Suprapubic skin (tissue), 4 donors: ENCODE results near the gene TANC2. TPM values are rescaled to one million over a fixed set of nuclear protein-coding genes. Genes with fewer than 3 reads are reported as not detected.

Experiments used
- DNase-seq, 2 donors: peaks; one replicate each; pipeline ENCODE4 v3.0.0-alpha.2; 2019; ENCODE audit warnings: low spot score in 2 of 2
- H3K27ac ChIP-seq: fragments of 200-600 bp; sonication (generic); one replicate; pipeline ENCODE4 v1.5.1; 2019
- H3K27me3 ChIP-seq: fragments of 200-600 bp; sonication (generic); one replicate; pipeline ENCODE4 v1.5.1; 2019
- H3K36me3 ChIP-seq: fragments of 200-600 bp; sonication (generic); one replicate; pipeline ENCODE4 v1.5.1; 2019
- H3K4me1 ChIP-seq: fragments of 200-600 bp; sonication (generic); one replicate; pipeline ENCODE4 v1.5.1; 2019
- H3K4me3 ChIP-seq: fragments of 200-600 bp; sonication (generic); one replicate; pipeline ENCODE4 v1.5.1; 2019; ENCODE audit warnings: mild to moderate bottlenecking
- H3K9me3 ChIP-seq: fragments of 200-600 bp; sonication (generic); one replicate; pipeline ENCODE4 v1.5.1; 2019
- EP300 ChIP-seq: sonication (generic); formaldehyde crosslinking; IDR thresholded peaks from one replicate; pipeline ENCODE4 v1.6.1; 2017; ENCODE audit warnings: antibody characterized with exemption
- POLR2A ChIP-seq, 2 donors: fragments of 450-650 bp; IDR thresholded peaks; one replicate each; pipeline ENCODE4 v1.6.1; 2017; ENCODE audit warnings: antibody characterized with exemption in 2 of 2, mild to moderate bottlenecking in 2 of 2, moderate library complexity in 2 of 2
- POLR2AphosphoS5 ChIP-seq, 3 donors: sonication (generic); formaldehyde crosslinking; IDR thresholded peaks; one replicate each; pipeline ENCODE4 v1.6.1; 2017; ENCODE audit warnings: antibody characterized with exemption in 3 of 3
- WGBS: methylation state at CpG from one replicate; pipeline ENCODE4 v1.1.5; 2018; 5-methylcytosine and 5-hydroxymethylcytosine counted together
- total RNA-seq, 4 donors: library from RNA; depleted of rRNA; stranded (reverse); fragments of >200 nt; gene quantifications; one replicate each; pipeline ENCODE4 v1.1.0, GENCODE V29; 2016
- TF ChIP-seq, protein P1 (sequence below), 2 donors: fragments of 200-600 bp in 1 of 2; fragments of 450-650 bp in 1 of 2; sonication (generic) in 1 of 2; IDR thresholded peaks; one replicate each; pipeline ENCODE4 v1.5.1; 2016 to 2019; ENCODE audit warnings: antibody characterized with exemption in 2 of 2, mild to moderate bottlenecking in 1 of 2, moderate library complexity in 1 of 2

The TANC2 gene
- total RNA-seq, 4 donors from 2014 or later = 38.8 to 82.4 (median 50.4) TPM

DNA sequence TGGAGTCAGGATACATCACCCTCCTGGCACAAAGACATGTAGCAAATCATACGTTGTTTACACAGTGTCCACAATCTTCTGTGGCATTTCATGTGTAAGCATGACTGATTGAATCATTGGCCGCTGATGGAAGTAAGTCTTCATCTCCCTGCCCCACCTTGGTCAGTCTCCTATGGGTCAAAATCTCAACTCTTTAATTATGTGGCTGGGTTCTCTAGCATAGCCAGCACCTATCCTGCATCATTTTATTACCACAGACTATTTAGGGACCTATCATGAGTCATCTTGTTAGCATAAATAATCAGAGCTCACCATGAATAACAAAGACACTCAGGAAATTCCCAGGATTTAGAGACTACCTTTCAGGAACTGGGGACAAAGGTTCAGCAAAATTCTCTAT lies 15.9 kb downstream of the TANC2 start:
- Histone ChIP-seq H3K27ac (no peak overlapping the region), H3K36me3 (no peaks in the 10 kb centered on the region), H3K4me1 (no peaks in the 10 kb centered on the region), H3K27me3 (no peaks in the 10 kb centered on the region), H3K9me3 (peaks cover 10% of the 10 kb centered on the region), H3K4me3 (no peak overlapping the region)
- 62% methylated on average over 2 of the region's 2 CpGs for WGBS
- DNase-seq = no peak
- no peak for TF ChIP-seq POLR2A (IDR thresholded peaks at IDR 0.05)
- TF ChIP-seq, protein P1, sequence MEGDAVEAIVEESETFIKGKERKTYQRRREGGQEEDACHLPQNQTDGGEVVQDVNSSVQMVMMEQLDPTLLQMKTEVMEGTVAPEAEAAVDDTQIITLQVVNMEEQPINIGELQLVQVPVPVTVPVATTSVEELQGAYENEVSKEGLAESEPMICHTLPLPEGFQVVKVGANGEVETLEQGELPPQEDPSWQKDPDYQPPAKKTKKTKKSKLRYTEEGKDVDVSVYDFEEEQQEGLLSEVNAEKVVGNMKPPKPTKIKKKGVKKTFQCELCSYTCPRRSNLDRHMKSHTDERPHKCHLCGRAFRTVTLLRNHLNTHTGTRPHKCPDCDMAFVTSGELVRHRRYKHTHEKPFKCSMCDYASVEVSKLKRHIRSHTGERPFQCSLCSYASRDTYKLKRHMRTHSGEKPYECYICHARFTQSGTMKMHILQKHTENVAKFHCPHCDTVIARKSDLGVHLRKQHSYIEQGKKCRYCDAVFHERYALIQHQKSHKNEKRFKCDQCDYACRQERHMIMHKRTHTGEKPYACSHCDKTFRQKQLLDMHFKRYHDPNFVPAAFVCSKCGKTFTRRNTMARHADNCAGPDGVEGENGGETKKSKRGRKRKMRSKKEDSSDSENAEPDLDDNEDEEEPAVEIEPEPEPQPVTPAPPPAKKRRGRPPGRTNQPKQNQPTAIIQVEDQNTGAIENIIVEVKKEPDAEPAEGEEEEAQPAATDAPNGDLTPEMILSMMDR (IDR thresholded peaks at IDR 0.05) = no peak
- TF ChIP-seq EP300 = no peak
- TF ChIP-seq POLR2AphosphoS5 (IDR thresholded peaks at IDR 0.05) = no peak

DNA sequence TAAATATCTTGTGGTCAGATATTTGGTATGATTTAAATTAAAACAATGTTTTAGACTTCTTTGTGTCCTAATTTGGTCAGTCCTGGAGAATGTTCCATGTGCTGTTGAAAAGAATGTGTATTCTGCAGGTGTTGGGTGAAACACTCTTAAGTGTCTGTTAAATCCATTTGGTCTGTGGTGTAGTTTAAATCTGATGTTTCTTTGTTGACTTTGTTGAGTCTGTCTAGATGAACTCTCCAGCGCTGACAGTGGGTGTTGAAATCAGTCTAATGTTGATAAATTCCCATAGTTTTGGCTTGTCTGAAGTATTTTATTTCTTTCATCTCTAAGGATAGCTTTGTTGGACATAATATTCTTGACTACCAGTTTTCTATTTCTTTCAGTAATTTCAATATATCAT lies 18.8 kb downstream of the TANC2 start:
- Histone ChIP-seq H3K4me1 (no peaks in the 10 kb centered on the region), H3K27ac (no peak overlapping the region), H3K36me3 (no peaks in the 10 kb centered on the region), H3K27me3 (no peaks in the 10 kb centered on the region), H3K4me3 (no peak overlapping the region), H3K9me3 (peaks cover 10% of the 10 kb centered on the region)
- 100% methylated on average over 1 of the region's 1 CpG for WGBS
- TF ChIP-seq, protein P1 (IDR thresholded peaks at IDR 0.05) = no peak
- TF ChIP-seq POLR2AphosphoS5 (IDR thresholded peaks at IDR 0.05) (no peak), EP300 (no peak), POLR2A (IDR thresholded peaks at IDR 0.05) (no peak)
- no peak for DNase-seq

DNA sequence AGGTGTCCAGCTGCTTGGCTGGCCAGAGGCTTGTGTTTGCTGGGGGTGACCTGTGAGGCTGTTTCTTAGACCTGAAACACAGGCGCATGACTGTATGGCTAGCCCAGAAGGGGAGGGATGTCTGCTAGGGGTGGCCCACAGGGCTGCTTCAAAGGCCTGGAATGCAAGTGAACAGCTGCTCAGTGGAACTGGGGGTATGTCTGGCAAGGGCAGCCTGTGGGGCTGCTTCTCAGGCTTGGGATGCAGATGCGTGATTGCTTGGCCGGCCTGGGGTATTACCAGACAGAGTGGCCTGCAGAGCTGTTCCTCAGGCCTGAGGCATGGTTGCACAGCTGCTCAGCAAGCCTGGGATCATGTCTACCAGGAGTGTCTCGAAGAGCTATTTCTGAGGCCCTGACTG lies 20.5 kb downstream of the TANC2 start:
- peaks cover 10% of the 10 kb centered on the region for H3K9me3 ChIP-seq
- no peak overlapping the region for H3K4me3 ChIP-seq
- TF ChIP-seq EP300 (no peak), POLR2AphosphoS5 (IDR thresholded peaks at IDR 0.05) (no peak), POLR2A (IDR thresholded peaks at IDR 0.05) (no peak)
- TF ChIP-seq, protein P1 (IDR thresholded peaks at IDR 0.05) = no peak
- no peaks in the 10 kb centered on the region for H3K4me1 ChIP-seq
- DNase-seq = no peak
- no peaks in the 10 kb centered on the region for H3K36me3 ChIP-seq
- no peaks in the 10 kb centered on the region for H3K27me3 ChIP-seq
- no peak overlapping the region for H3K27ac ChIP-seq
- no CpG with 5 or more reads among the region's 4 CpGs for WGBS

DNA sequence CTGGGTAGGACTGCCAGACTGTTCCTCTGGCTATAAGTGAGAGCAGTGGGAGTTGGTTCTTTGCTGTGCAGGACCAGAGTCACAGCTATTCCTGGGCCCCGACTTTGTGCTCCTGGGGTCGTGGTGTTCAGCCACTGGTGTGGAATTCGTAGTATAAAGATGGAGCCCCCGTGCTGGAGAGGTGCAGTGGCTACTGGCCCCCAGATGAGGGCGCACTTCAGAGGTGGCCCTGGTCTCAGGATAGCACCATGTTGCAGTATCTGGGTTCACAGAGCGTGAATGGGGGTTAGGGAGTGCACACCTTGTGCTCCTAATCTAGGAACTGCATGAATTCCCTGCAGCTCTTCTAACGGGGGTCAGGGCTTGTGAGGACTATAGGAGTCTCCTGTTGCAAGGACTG lies 21.1 kb downstream of the TANC2 start:
- Histone ChIP-seq H3K36me3 (no peaks in the 10 kb centered on the region), H3K27ac (no peak overlapping the region), H3K9me3 (peaks cover 10% of the 10 kb centered on the region), H3K4me3 (no peak overlapping the region), H3K4me1 (no peaks in the 10 kb centered on the region), H3K27me3 (no peaks in the 10 kb centered on the region)
- TF ChIP-seq, protein P1 (IDR thresholded peaks at IDR 0.05) = no peak
- TF ChIP-seq EP300 = no peak
- WGBS = 90% methylated on average over 7 of the region's 7 CpGs
- DNase-seq = no peak

DNA sequence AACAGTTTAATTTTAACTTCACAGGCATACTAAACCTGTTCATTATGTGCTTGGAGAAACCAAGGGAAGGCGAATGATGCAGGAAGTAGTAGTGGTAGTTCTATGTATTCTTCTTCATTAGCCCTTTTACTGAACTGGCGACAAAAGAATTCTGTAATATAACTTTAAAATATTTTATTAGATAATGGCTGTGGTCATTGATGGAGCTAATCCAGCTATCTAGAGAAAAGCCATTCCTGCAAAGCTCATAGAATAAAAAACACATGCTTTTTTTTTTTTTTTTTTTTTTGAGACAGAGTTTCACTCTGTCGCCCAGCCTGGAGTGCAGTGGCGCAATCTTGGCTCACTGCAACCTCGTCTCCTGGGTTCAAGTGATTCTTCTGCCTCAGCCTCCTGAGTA lies 23.5 kb downstream of the TANC2 start:
- Histone ChIP-seq H3K4me1 (no peaks in the 10 kb centered on the region), H3K36me3 (no peaks in the 10 kb centered on the region), H3K9me3 (peaks cover 4% of the 10 kb centered on the region), H3K27ac (no peak overlapping the region), H3K27me3 (no peaks in the 10 kb centered on the region), H3K4me3 (no peak overlapping the region)
- DNase-seq = no peak
- WGBS = 75% methylated on average over 5 of the region's 5 CpGs
- TF ChIP-seq, protein P1 (IDR thresholded peaks at IDR 0.05) = no peak
- no peak for TF ChIP-seq POLR2A (IDR thresholded peaks at IDR 0.05)
- TF ChIP-seq EP300 = no peak
- TF ChIP-seq POLR2AphosphoS5 (IDR thresholded peaks at IDR 0.05) = no peak
